Peyer's patch (tissue), 4 donors: Measurements from ENCODE around the gene NDC1. TPM values are rescaled to one million over a fixed set of nuclear protein-coding genes. Genes with fewer than 3 reads are reported as not detected.

Source experiments
- DNase-seq, 3 donors: peaks; one replicate each; pipeline ENCODE4 v3.0.0-alpha.2; 2017 to 2019
- H3K27ac ChIP-seq, 4 donors: fragments of 200-600 bp; sonication (generic); one replicate each; pipeline ENCODE4 v1.5.1; 2016 to 2019
- H3K27me3 ChIP-seq, 2 donors: fragments of 200-600 bp; sonication (generic); one replicate each; pipeline ENCODE4 v1.5.1; 2019
- H3K36me3 ChIP-seq, 3 donors: fragments of 200-600 bp; sonication (generic); one replicate each; pipeline ENCODE4 v1.5.1; 2016 to 2019
- H3K4me1 ChIP-seq, 4 donors: fragments of 200-600 bp; sonication (generic); one replicate each; pipeline ENCODE4 v1.5.1; 2016 to 2019
- H3K4me3 ChIP-seq, 4 donors: fragments of 200-600 bp; sonication (generic); 1 replicate in 3 of 4; 2 replicates in 1 of 4; pipeline ENCODE4 v1.5.1; 2016 to 2019; ENCODE audit warnings: mild to moderate bottlenecking in 1 of 4
- H3K9me3 ChIP-seq, 4 donors: fragments of 200-600 bp; sonication (generic); one replicate each; pipeline ENCODE4 v1.5.1; 2016 to 2019; ENCODE audit warnings: mild to moderate bottlenecking in 1 of 4
- POLR2A ChIP-seq, 2 donors: fragments of 450-650 bp; IDR thresholded peaks; one replicate each; pipeline ENCODE4 v1.5.1; 2017; ENCODE audit warnings: antibody characterized with exemption in 2 of 2, mild to moderate bottlenecking in 2 of 2, moderate library complexity in 2 of 2
- total RNA-seq, 4 donors: library from RNA; depleted of rRNA; stranded (reverse); fragments of >200 nt; gene quantifications; one replicate each; pipeline ENCODE4 v1.1.0, GENCODE V29; 2016
- TF ChIP-seq, protein P1 (sequence below), 6 experiments: fragments of 450-650 bp in 4 of 6; fragments of 200-600 bp in 2 of 6; sonication (generic) in 1 of 6; IDR thresholded peaks; one replicate each; pipeline ENCODE4 v1.5.1; 2017 to 2019; ENCODE audit warnings: antibody characterized with exemption in 6 of 6, mild to moderate bottlenecking in 3 of 6, moderate library complexity in 1 of 6

The NDC1 gene
- total RNA-seq, 4 donors from 2014 or later, result 4.2 to 8.3 (median 6.7) TPM

DNA sequence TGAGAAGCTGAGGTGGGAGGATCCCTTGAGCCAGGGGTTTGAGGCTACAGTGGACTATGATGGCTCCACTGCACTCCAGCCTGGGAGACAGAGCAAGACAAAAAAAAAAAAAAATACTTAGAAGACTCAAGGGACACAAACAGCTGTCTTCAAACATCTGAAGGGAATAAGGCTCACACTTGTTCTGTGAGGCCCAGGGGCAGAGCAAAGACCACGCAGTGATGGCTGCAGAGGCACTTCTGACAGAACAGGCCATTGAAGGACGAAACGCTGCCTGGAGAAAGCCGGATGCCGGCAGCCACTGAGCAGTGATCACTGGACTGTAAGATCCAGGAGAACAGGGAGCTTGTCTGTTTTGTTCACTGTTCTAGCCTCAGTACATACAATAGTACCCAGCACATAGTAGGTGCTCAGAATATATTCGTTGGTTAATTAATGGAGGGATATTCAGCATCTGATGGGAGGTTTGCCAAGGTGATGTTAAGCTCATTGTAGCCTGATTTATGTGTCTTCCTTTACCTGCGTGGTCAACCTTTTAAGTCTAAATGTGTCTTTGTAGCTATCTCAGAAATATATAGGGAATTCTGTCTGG, 12.1 kb upstream of the NDC1 start:
- H3K4me3 ChIP-seq, result no peak overlapping the region
- H3K27me3 ChIP-seq, result no peaks in the 10 kb centered on the region
- no peak overlapping the region for H3K27ac ChIP-seq
- H3K4me1 ChIP-seq, result no peaks in the 10 kb centered on the region
- H3K9me3 ChIP-seq, result no peaks in the 10 kb centered on the region
- TF ChIP-seq, protein P1, sequence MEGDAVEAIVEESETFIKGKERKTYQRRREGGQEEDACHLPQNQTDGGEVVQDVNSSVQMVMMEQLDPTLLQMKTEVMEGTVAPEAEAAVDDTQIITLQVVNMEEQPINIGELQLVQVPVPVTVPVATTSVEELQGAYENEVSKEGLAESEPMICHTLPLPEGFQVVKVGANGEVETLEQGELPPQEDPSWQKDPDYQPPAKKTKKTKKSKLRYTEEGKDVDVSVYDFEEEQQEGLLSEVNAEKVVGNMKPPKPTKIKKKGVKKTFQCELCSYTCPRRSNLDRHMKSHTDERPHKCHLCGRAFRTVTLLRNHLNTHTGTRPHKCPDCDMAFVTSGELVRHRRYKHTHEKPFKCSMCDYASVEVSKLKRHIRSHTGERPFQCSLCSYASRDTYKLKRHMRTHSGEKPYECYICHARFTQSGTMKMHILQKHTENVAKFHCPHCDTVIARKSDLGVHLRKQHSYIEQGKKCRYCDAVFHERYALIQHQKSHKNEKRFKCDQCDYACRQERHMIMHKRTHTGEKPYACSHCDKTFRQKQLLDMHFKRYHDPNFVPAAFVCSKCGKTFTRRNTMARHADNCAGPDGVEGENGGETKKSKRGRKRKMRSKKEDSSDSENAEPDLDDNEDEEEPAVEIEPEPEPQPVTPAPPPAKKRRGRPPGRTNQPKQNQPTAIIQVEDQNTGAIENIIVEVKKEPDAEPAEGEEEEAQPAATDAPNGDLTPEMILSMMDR (IDR thresholded peaks at IDR 0.05), result no peak
- no peak for TF ChIP-seq POLR2A (IDR thresholded peaks at IDR 0.05)
- H3K36me3 ChIP-seq, result peaks cover 0 to 37% (median 0%) of the 10 kb centered on the region in 3 donors
- DNase-seq, result no peak

DNA sequence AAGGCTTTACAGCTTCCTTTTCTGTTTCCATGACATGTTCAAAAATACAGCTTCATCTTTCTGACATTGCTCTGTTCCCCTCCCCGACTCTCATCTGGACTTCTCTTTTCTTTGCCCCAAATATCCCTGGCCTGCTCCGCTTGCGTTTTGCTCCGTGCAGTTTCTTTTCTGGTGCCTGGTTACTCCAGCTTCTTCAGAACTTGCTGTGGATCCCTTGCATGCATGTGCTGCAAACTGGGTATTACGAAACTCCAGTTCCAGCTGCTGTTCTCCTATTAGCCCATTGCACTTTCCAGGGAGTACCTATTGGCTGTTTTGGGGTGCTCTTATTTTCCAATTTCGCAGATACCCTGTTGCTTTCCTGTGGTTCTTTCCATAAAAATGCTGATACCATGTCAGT, 9.9 kb upstream of the NDC1 start:
- Histone ChIP-seq H3K27ac (no peak overlapping the region), H3K4me1 (no peaks in the 10 kb centered on the region), H3K4me3 (no peak overlapping the region), H3K9me3 (no peaks in the 10 kb centered on the region), H3K36me3 (peaks cover 0 to 15% (median 0%) of the 10 kb centered on the region in 3 donors), H3K27me3 (no peaks in the 10 kb centered on the region)
- TF ChIP-seq, protein P1 (IDR thresholded peaks at IDR 0.05), result no peak
- TF ChIP-seq POLR2A (IDR thresholded peaks at IDR 0.05), result no peak
- DNase-seq, result no peak

DNA sequence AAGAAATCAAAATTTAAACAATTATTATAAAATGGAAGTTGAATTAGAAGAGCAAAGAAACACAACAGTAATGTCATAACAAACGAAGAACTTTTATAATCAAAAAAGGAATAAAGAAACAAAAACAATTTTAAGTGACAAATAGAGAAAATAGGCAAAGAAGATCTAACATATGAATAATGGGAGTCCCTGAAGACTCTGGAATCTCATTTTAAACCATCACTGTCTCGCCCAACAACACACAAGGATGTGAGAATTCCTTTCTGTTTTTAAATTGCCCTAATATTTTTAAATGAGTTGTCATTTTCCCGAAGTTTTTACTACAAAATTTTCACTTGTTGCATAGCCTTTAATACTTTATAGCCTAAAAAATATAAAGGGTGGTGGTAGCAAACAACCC, 4.3 kb upstream of the NDC1 start:
- H3K36me3 ChIP-seq, result no peaks in the 10 kb centered on the region
- TF ChIP-seq POLR2A (IDR thresholded peaks at IDR 0.05), result no peak
- TF ChIP-seq, protein P1 (IDR thresholded peaks at IDR 0.05), result no peak
- DNase-seq, result no peak
- H3K27ac ChIP-seq, result no peak overlapping the region
- H3K27me3 ChIP-seq, result no peaks in the 10 kb centered on the region
- H3K4me1 ChIP-seq, result peaks cover 0 to under 1% (median 0%) of the 10 kb centered on the region in 4 donors
- no peaks in the 10 kb centered on the region for H3K9me3 ChIP-seq
- H3K4me3 ChIP-seq, result no peak overlapping the region

DNA sequence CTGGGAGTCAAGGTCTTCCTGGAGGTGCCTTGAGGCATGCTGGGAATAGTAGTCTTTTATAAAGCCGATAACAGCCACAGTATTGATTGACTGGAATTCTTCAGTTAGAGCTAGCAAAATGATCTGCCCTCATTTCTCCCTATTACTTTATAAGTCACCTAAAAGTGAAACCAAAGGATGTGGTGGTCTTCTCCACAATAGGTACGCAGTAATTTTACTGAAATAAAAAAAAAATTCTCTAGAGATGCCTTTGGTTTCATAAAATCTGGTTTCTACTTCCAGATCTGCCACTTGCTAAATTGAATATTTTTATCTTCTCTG, 518 bp upstream of the NDC1 start:
- Histone ChIP-seq H3K4me1 (peaks cover 0 to 8% (median 2%) of the 10 kb centered on the region in 4 donors), H3K4me3 (peak overlapping the region; percentile 76 to 96 (median 88)), H3K27me3 (no peaks in the 10 kb centered on the region), H3K27ac (peak overlapping the region; percentile 91 to 98 (median 92)), H3K9me3 (no peaks in the 10 kb centered on the region), H3K36me3 (no peaks in the 10 kb centered on the region)
- no peak for DNase-seq
- TF ChIP-seq POLR2A (IDR thresholded peaks at IDR 0.05), result no peak
- TF ChIP-seq, protein P1 (IDR thresholded peaks at IDR 0.05), result no peak

DNA sequence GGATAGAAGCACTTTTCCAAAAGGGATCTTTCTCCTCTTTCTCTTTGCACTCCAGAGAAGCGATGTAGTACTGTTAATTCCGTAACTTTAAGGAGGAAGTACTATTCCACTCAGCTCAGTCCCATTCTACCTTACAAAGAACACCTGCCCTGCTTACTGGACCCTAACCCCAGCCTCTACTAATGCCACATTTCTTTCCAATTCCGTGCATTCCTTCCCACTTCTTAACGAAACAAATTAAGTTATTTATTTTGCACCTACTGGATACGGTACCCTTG, 511 bp downstream of the NDC1 start:
- Histone ChIP-seq H3K27me3 (no peaks in the 10 kb centered on the region), H3K9me3 (no peaks in the 10 kb centered on the region), H3K27ac (peak overlapping the region; percentile 91 to 98 (median 92)), H3K4me1 (peaks cover 0 to 8% (median 2%) of the 10 kb centered on the region in 4 donors), H3K4me3 (peak overlapping the region; percentile 76 to 96 (median 88)), H3K36me3 (no peaks in the 10 kb centered on the region)
- TF ChIP-seq, protein P1 (IDR thresholded peaks at IDR 0.05), result no peak
- no peak for TF ChIP-seq POLR2A (IDR thresholded peaks at IDR 0.05)
- DNase-seq, result no peak

DNA sequence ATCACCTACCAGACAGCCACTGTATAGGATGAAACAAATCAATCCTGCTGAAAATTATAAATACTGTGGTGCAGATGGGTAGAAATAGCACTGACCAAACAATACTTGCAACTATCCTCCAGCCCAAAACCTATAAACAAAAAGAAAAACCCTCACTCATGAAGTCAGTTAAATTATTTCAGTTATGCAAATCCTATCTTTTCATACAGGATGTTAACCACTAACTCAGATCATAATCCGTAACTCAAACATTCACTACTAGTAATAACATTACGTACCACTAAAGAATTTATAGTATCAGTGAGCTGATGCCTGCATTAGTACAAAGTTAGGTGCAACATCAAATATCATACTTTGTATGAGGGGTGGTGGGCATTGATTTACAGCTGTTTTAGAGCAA, 2.6 kb downstream of the NDC1 start:
- H3K27me3 ChIP-seq, result no peaks in the 10 kb centered on the region
- DNase-seq, result no peak
- no peaks in the 10 kb centered on the region for H3K36me3 ChIP-seq
- H3K4me1 ChIP-seq, result peaks cover 0 to 8% (median 2%) of the 10 kb centered on the region in 4 donors
- H3K9me3 ChIP-seq, result no peaks in the 10 kb centered on the region
- H3K27ac ChIP-seq, result no peak overlapping the region
- TF ChIP-seq, protein P1 (IDR thresholded peaks at IDR 0.05), result no peak
- no peak for TF ChIP-seq POLR2A (IDR thresholded peaks at IDR 0.05)
- no peak overlapping the region for H3K4me3 ChIP-seq
